ENCODE results near the gene UBA7. TPM values are rescaled to one million over a fixed set of nuclear protein-coding genes. Genes with fewer than 3 reads are reported as not detected.
A peak's percentile ranks its signal among the peaks of the same experiment; 100 is the strongest.

Gene UBA7
- total and polyA plus RNA-seq, 2 of the 13 experiments (the other 11 are each of a cell fraction or from before 2014, with no cell fraction given): 9.5 to 16.5 TPM

GRCh38 chr3:49856181-49857005 lies 42.6 kb upstream of the UBA7 start, which contains the start of gene TRAIP (continued):
- TF ChIP-seq MXD1 (CRISPR knock-in tag; IDR thresholded peaks at IDR 0.05): peak; percentile 71; the same call in 1 of the 2 replicates
- TF ChIP-seq ZNF33B (CRISPR knock-in tag; IDR thresholded peaks at IDR 0.05): no peak
- no peak for TF ChIP-seq FOXP1 (IDR thresholded peaks at IDR 0.05)
- TF ChIP-seq FOXP1 (CRISPR knock-in tag; IDR thresholded peaks at IDR 0.05): no peak
- no peak for TF ChIP-seq DPF2 (CRISPR knock-in tag; IDR thresholded peaks at IDR 0.05; ENCODE audit: borderline replicate concordance, low read depth)
- TF ChIP-seq ZNF513 (CRISPR knock-in tag; conservative IDR thresholded peaks at IDR 0.05): no peak
- no peak for TF ChIP-seq STAG1 (CRISPR knock-in tag; IDR thresholded peaks at IDR 0.05)
- TF ChIP-seq ZNF674 (CRISPR knock-in tag; IDR thresholded peaks at IDR 0.05; ENCODE audit: low read depth): no peak
- TF ChIP-seq SALL1 (CRISPR knock-in tag; IDR thresholded peaks at IDR 0.05): peak; percentile 79
- no peak for TF ChIP-seq SRSF4 (IDR thresholded peaks at IDR 0.05; ENCODE audit: low read depth, low read length, poor library complexity, severe bottlenecking)
- no peak for TF ChIP-seq ZNF792 (CRISPR knock-in tag; IDR thresholded peaks at IDR 0.05)
- TF ChIP-seq, protein P1, sequence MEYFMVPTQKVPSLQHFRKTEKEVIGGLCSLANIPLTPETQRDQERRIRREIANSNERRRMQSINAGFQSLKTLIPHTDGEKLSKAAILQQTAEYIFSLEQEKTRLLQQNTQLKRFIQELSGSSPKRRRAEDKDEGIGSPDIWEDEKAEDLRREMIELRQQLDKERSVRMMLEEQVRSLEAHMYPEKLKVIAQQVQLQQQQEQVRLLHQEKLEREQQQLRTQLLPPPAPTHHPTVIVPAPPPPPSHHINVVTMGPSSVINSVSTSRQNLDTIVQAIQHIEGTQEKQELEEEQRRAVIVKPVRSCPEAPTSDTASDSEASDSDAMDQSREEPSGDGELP (IDR thresholded peaks at IDR 0.05; ENCODE audit: borderline replicate concordance, low read depth): 0 out of 2 replicates have a peak, but pooled peaks have one; percentile 17
- TF ChIP-seq SP1 (IDR thresholded peaks at IDR 0.05): no peak
- peak; percentile 92 for TF ChIP-seq SP1 (CRISPR knock-in tag; IDR thresholded peaks at IDR 0.05)
- TF ChIP-seq SNAPC2 (CRISPR knock-in tag; IDR thresholded peaks at IDR 0.05): no peak
- no peak for TF ChIP-seq EZH2 (conservative IDR thresholded peaks at IDR 0.05; ENCODE audit: low read depth, low read length)
- TF ChIP-seq SRSF9 (IDR thresholded peaks at IDR 0.05; ENCODE audit: borderline replicate concordance, insufficient read depth, low read depth, low read length, poor library complexity, severe bottlenecking): no peak
- no peak for TF ChIP-seq CHD4 (IDR thresholded peaks at IDR 0.05; ENCODE audit: borderline replicate concordance, low read length)
- TF ChIP-seq PHF21A (CRISPR knock-in tag; IDR thresholded peaks at IDR 0.05): no peak
- TF ChIP-seq TOE1 (CRISPR knock-in tag; IDR thresholded peaks at IDR 0.05): no peak
- TF ChIP-seq, protein P2, sequence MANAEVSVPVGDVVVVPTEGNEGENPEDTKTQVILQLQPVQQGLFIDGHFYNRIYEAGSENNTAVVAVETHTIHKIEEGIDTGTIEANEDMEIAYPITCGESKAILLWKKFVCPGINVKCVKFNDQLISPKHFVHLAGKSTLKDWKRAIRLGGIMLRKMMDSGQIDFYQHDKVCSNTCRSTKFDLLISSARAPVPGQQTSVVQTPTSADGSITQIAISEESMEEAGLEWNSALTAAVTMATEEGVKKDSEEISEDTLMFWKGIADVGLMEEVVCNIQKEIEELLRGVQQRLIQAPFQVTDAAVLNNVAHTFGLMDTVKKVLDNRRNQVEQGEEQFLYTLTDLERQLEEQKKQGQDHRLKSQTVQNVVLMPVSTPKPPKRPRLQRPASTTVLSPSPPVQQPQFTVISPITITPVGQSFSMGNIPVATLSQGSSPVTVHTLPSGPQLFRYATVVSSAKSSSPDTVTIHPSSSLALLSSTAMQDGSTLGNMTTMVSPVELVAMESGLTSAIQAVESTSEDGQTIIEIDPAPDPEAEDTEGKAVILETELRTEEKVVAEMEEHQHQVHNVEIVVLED (CRISPR knock-in tag; IDR thresholded peaks at IDR 0.05; ENCODE audit: borderline replicate concordance): peak; percentile 69; the same call in 1 of the 2 replicates
- TF ChIP-seq ZFP62 (CRISPR knock-in tag; IDR thresholded peaks at IDR 0.05): no peak
- TF ChIP-seq ATAD3A (CRISPR knock-in tag; IDR thresholded peaks at IDR 0.05): no peak
- TF ChIP-seq, protein P3, sequence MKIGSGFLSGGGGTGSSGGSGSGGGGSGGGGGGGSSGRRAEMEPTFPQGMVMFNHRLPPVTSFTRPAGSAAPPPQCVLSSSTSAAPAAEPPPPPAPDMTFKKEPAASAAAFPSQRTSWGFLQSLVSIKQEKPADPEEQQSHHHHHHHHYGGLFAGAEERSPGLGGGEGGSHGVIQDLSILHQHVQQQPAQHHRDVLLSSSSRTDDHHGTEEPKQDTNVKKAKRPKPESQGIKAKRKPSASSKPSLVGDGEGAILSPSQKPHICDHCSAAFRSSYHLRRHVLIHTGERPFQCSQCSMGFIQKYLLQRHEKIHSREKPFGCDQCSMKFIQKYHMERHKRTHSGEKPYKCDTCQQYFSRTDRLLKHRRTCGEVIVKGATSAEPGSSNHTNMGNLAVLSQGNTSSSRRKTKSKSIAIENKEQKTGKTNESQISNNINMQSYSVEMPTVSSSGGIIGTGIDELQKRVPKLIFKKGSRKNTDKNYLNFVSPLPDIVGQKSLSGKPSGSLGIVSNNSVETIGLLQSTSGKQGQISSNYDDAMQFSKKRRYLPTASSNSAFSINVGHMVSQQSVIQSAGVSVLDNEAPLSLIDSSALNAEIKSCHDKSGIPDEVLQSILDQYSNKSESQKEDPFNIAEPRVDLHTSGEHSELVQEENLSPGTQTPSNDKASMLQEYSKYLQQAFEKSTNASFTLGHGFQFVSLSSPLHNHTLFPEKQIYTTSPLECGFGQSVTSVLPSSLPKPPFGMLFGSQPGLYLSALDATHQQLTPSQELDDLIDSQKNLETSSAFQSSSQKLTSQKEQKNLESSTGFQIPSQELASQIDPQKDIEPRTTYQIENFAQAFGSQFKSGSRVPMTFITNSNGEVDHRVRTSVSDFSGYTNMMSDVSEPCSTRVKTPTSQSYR (CRISPR knock-in tag; IDR thresholded peaks at IDR 0.05; ENCODE audit: borderline replicate concordance): no peak

Data from HepG2 (cell line).